H1 (cell line): Measurements from ENCODE around the gene BCO2. TPM values are rescaled to one million over a fixed set of nuclear protein-coding genes. Genes with fewer than 3 reads are reported as not detected.

ENCODE experiments used
- CTCF ChIA-PET: fragments of 300-600 bp; sonication (Branson Sonifier 250); formaldehyde crosslinking; loops from one replicate; lab custom pipeline; 2021; ENCODE audit not compliant: partially characterized antibody; lab: Charles Lee
- POLR2A ChIA-PET: fragments of 300-600 bp; sonication (Branson Sonifier 250); formaldehyde crosslinking; loops from one replicate; lab custom pipeline; 2021; ENCODE audit warnings: inconsistent platforms; ENCODE audit not compliant: partially characterized antibody; lab: Charles Lee
- DNase-seq, 2 experiments: peaks; one replicate each; pipeline versions ENCODE4 v3.0.0 to v3.0.0-alpha.2; 2010 to 2022; ENCODE audit warnings: low spot score in 2 of 2, low read depth in 1 of 2, mixed read lengths in 1 of 2
- FAIRE-seq: peaks from 2 replicates; lab custom pipeline; 2011; peaks lifted over from hg19 to GRCh38; lab: Jason Lieb, UNC
- H2AFZ ChIP-seq: 2 replicates; pipeline ENCODE4 v1.8.1; 2012; ENCODE audit warnings: low read length, inconsistent platforms
- H2AK5ac ChIP-seq: 2 replicates; pipeline ENCODE4 v1.6.1; 2013; ENCODE audit warnings: low read depth, low read length
- H2BK120ac ChIP-seq: replicated peaks from 2 replicates; pipeline ENCODE3; 2013; ENCODE audit warnings: low read depth, low read length, inconsistent platforms
- H2BK12ac ChIP-seq: 2 replicates; pipeline ENCODE4 v1.6.1; 2013; ENCODE audit warnings: low read depth, low read length
- H2BK15ac ChIP-seq: 2 replicates; pipeline ENCODE4 v1.6.1; 2013; ENCODE audit warnings: low read length
- H2BK20ac ChIP-seq: 2 replicates; pipeline ENCODE4 v1.6.1; 2013; ENCODE audit warnings: low read length
- H2BK5ac ChIP-seq: 2 replicates; pipeline ENCODE4 v1.6.1; 2013; ENCODE audit warnings: low read depth, low read length
- H3K14ac ChIP-seq: 2 replicates; pipeline ENCODE4 v1.6.1; 2013; ENCODE audit warnings: inconsistent platforms; ENCODE audit not compliant: insufficient read length
- H3K18ac ChIP-seq: 2 replicates; pipeline ENCODE4 v1.6.1; 2013; ENCODE audit warnings: low read length; ENCODE audit errors: extremely low read depth
- H3K23ac ChIP-seq: 2 replicates; pipeline ENCODE4 v1.6.1; 2013; ENCODE audit warnings: inconsistent platforms; ENCODE audit not compliant: insufficient read length
- H3K23me2 ChIP-seq: 2 replicates; pipeline ENCODE4 v1.6.1; 2013; ENCODE audit warnings: low read depth, low read length
- H3K27ac ChIP-seq: 2 replicates; pipeline ENCODE4 v1.6.1; 2011; ENCODE audit warnings: low read depth, low read length, inconsistent platforms
- H3K27me3 ChIP-seq, 4 experiments: replicated peaks in 1 of 4; 1 replicate in 1 of 4; 2 replicates in 3 of 4; pipeline versions ENCODE4 v1.6.1 to v1.8.1; 2011 to 2013; ENCODE audit warnings: low read length in 3 of 4, mild to moderate bottlenecking in 3 of 4, inconsistent platforms in 2 of 4, mixed read lengths in 2 of 4, moderate library complexity in 1 of 4; ENCODE audit not compliant: control insufficient read depth in 3 of 4, insufficient read depth in 3 of 4; ENCODE audit errors: extremely low read depth in 1 of 4
- H3K36me3 ChIP-seq, 4 experiments: 2 replicates each; pipeline versions ENCODE4 v1.6.1 to v1.8.1; 2011 to 2013; ENCODE audit warnings: mild to moderate bottlenecking in 4 of 4, low read length in 3 of 4, moderate library complexity in 2 of 4, control low read depth in 1 of 4, inconsistent platforms in 1 of 4; ENCODE audit not compliant: insufficient read depth in 4 of 4, control insufficient read depth in 2 of 4
- H3K4ac ChIP-seq: replicated peaks from 2 replicates; pipeline ENCODE3; 2013; ENCODE audit warnings: low read length, low read depth, mixed read lengths, inconsistent platforms; ENCODE audit not compliant: insufficient read length
- H3K4me1 ChIP-seq, 4 experiments: replicated peaks in 1 of 4; 1 replicate in 1 of 4; 2 replicates in 3 of 4; pipeline versions ENCODE4 v1.6.1 to v1.8.1; 2011 to 2013; ENCODE audit warnings: low read length in 3 of 4, inconsistent platforms in 2 of 4, mixed read lengths in 1 of 4; ENCODE audit not compliant: insufficient read depth in 4 of 4, control insufficient read depth in 3 of 4
- H3K4me2 ChIP-seq, 2 experiments: 2 replicates each; pipeline versions ENCODE4 v1.6.1 to v1.8.1; 2011 to 2013; ENCODE audit warnings: low read depth in 2 of 2, low read length in 2 of 2, control low read depth in 1 of 2, inconsistent platforms in 1 of 2, mild to moderate bottlenecking in 1 of 2; ENCODE audit not compliant: insufficient read depth in 1 of 2
- H3K4me3 ChIP-seq, 4 experiments: fragments of 200-600, 300-600 bp in 1 of 4; sonication (generic), shearing (Covaris generic), sonication (Bioruptor Twin) in 1 of 4; 2 replicates each; pipeline versions ENCODE4 v1.5.1 to v1.8.1; 2011 to 2016; ENCODE audit warnings: low read length in 4 of 4, low read depth in 3 of 4, control low read depth in 2 of 4, inconsistent platforms in 2 of 4, mild to moderate bottlenecking in 2 of 4, mixed read lengths in 1 of 4, moderate library complexity in 1 of 4; ENCODE audit not compliant: insufficient read depth in 2 of 4; ENCODE audit errors: extremely low read depth in 1 of 4
- H3K56ac ChIP-seq: replicated peaks from 2 replicates; pipeline ENCODE3; 2013; ENCODE audit warnings: low read depth, mild to moderate bottlenecking, mixed read lengths, low read length, inconsistent platforms; ENCODE audit not compliant: insufficient read length
- H3K79me1 ChIP-seq: 2 replicates; pipeline ENCODE4 v1.6.1; 2013; ENCODE audit warnings: low read depth, low read length, control low read depth
- H3K79me2 ChIP-seq, 2 experiments: 2 replicates each; pipeline versions ENCODE4 v1.6.1 to v1.8.1; 2012 to 2013; ENCODE audit warnings: low read length in 2 of 2, mild to moderate bottlenecking in 2 of 2, inconsistent platforms in 1 of 2; ENCODE audit not compliant: insufficient read depth in 2 of 2, control insufficient read depth in 1 of 2
- H3K9ac ChIP-seq, 4 experiments: replicated peaks in 1 of 4; 1 replicate in 1 of 4; 2 replicates in 3 of 4; pipeline versions ENCODE4 v1.6.1 to v1.8.1; 2011 to 2013; ENCODE audit warnings: low read depth in 3 of 4, low read length in 3 of 4, control low read depth in 2 of 4, mild to moderate bottlenecking in 2 of 4, moderate library complexity in 2 of 4, inconsistent platforms in 1 of 4; ENCODE audit errors: extremely low read depth in 1 of 4
- H3K9me3 ChIP-seq, 2 experiments: 2 replicates each; pipeline versions ENCODE4 v1.6.1 to v1.8.1; 2012 to 2013; ENCODE audit warnings: mild to moderate bottlenecking in 2 of 2, moderate library complexity in 2 of 2, control low read depth in 1 of 2, inconsistent platforms in 1 of 2, low read depth in 1 of 2, low read length in 1 of 2, mixed read lengths in 1 of 2; ENCODE audit not compliant: insufficient read depth in 2 of 2
- H4K20me1 ChIP-seq, 2 experiments: replicated peaks in 1 of 2; 2 replicates each; pipeline versions ENCODE3 to v1.8.1; 2011 to 2013; ENCODE audit warnings: inconsistent platforms in 2 of 2, low read length in 2 of 2, mild to moderate bottlenecking in 1 of 2; ENCODE audit not compliant: insufficient read depth in 2 of 2, control insufficient read depth in 1 of 2
- H4K5ac ChIP-seq: 2 replicates; pipeline ENCODE4 v1.6.1; 2013; ENCODE audit warnings: low read length, low read depth, mixed read lengths, inconsistent platforms; ENCODE audit not compliant: insufficient read length
- H4K8ac ChIP-seq: 2 replicates; pipeline ENCODE4 v1.8.0; 2013; ENCODE audit warnings: mild to moderate bottlenecking, moderate library complexity, low read length, inconsistent platforms; ENCODE audit not compliant: insufficient read depth; ENCODE audit errors: extremely low read depth
- H4K91ac ChIP-seq: replicated peaks from 2 replicates; pipeline ENCODE3; 2013; ENCODE audit warnings: low read length, mixed read lengths, inconsistent platforms; ENCODE audit not compliant: insufficient read length
- BACH1 ChIP-seq: IDR thresholded peaks from 2 replicates; pipeline ENCODE4 v1.6.1; 2012; ENCODE audit warnings: low read length, improper control_type of control experiment
- BRCA1 ChIP-seq: IDR thresholded peaks from 2 replicates; pipeline ENCODE4 v1.6.1; 2012; ENCODE audit warnings: low read depth, low read length, improper control_type of control experiment
- EGR1 ChIP-seq: IDR thresholded peaks from 2 replicates; pipeline ENCODE4 v1.6.1; 2011; ENCODE audit warnings: low read depth, low read length, borderline replicate concordance
- FOSL1 ChIP-seq: IDR thresholded peaks from 2 replicates; pipeline ENCODE4 v1.6.1; 2011; ENCODE audit warnings: mild to moderate bottlenecking, low read depth, low read length, moderate library complexity; ENCODE audit not compliant: insufficient read depth
- MAFK ChIP-seq: IDR thresholded peaks from 2 replicates; pipeline ENCODE4 v1.6.1; 2012; ENCODE audit warnings: low read depth, mild to moderate bottlenecking, improper control_type of control experiment, low read length
- NANOG ChIP-seq: IDR thresholded peaks from 2 replicates; pipeline ENCODE4 v1.6.1; 2011; ENCODE audit warnings: low read length, low read depth, mild to moderate bottlenecking, inconsistent platforms; ENCODE audit not compliant: insufficient read depth, poor library complexity, severe bottlenecking
- RAD21 ChIP-seq, 2 experiments: IDR thresholded peaks in 1 of 2; conservative IDR thresholded peaks in 1 of 2; 2 replicates each; pipeline ENCODE4 v1.6.1; 2011; ENCODE audit warnings: low read depth in 2 of 2, low read length in 2 of 2, improper control_type of control experiment in 1 of 2, inconsistent platforms in 1 of 2, mild to moderate bottlenecking in 1 of 2, moderate library complexity in 1 of 2
- RFX5 ChIP-seq: IDR thresholded peaks from 2 replicates; pipeline ENCODE4 v1.6.1; 2011; ENCODE audit warnings: low read depth, low read length, improper control_type of control experiment, borderline replicate concordance
- SAP30 ChIP-seq: fragments of 300-600 bp; sonication (generic); IDR thresholded peaks from 2 replicates; pipeline ENCODE4 v1.7.1; 2012; ENCODE audit warnings: low read length, moderate library complexity, mild to moderate bottlenecking, inconsistent platforms; ENCODE audit not compliant: insufficient read depth, insufficient replicate concordance
- TAF7 ChIP-seq: optimal IDR thresholded peaks from 2 replicates; pipeline ENCODE3; 2011; ENCODE audit warnings: low read depth, mild to moderate bottlenecking, inconsistent platforms, low read length, moderate library complexity, borderline replicate concordance
- TBP ChIP-seq: IDR thresholded peaks from 2 replicates; pipeline ENCODE4 v1.6.1; 2011; ENCODE audit warnings: low read depth, low read length, improper control_type of control experiment
- WGBS, 2 experiments: shearing (Covaris generic) in 1 of 2; methylation state at CpG; one replicate each; pipeline versions ENCODE4 v1.1.6 to v1.1.7; 2013 to 2015; ENCODE audit warnings: low lambda C conversion rate in 2 of 2, mixed read lengths in 2 of 2, inconsistent platforms in 1 of 2, low coverage in 1 of 2, missing lambda C conversion rate in 1 of 2; ENCODE audit not compliant: insufficient replicate concordance in 2 of 2, insufficient coverage in 1 of 2, insufficient read length in 1 of 2; ENCODE audit errors: extremely low coverage in 1 of 2, missing lambda C conversion rate in 1 of 2; 5-methylcytosine and 5-hydroxymethylcytosine counted together
- polyA plus RNA-seq, 7 experiments: library from polyadenylated mRNA; depleted of rRNA in 3 of 7; stranded (reverse) in 5 of 7; unstranded in 2 of 7; fragments of >200 nt in 5 of 7; fragments of 200-250 nt in 2 of 7; gene quantifications; 1 replicate in 5 of 7; 2 replicates in 1 of 7; 4 replicates in 1 of 7; pipeline versions ENCODE4 v1.2.1 to v1.2.3, GENCODE V29; 2011 to 2013; ENCODE audit warnings: missing spikeins in 2 of 7, mixed read lengths in 2 of 7
- total RNA-seq: library from RNA; stranded (reverse); fragmentation: NEBNext Ultra II Directional; extraction: Animal tissue kit (Norgen Biotek cat#: 25700); gene quantifications from 2 replicates; pipeline ENCODE4 v1.2.1, GENCODE V29; 2021
- TF ChIP-seq, protein P1 (sequence below): IDR thresholded peaks from 2 replicates; pipeline ENCODE4 v1.6.1; 2011; ENCODE audit warnings: low read depth, mild to moderate bottlenecking, low read length; ENCODE audit not compliant: insufficient read depth

BCO2 gene
- total and polyA plus RNA-seq, 2 of the 8 experiments (the other 6 are each of a cell fraction or from before 2014, with no cell fraction given), result 0.42 to 0.82 TPM

DNA sequence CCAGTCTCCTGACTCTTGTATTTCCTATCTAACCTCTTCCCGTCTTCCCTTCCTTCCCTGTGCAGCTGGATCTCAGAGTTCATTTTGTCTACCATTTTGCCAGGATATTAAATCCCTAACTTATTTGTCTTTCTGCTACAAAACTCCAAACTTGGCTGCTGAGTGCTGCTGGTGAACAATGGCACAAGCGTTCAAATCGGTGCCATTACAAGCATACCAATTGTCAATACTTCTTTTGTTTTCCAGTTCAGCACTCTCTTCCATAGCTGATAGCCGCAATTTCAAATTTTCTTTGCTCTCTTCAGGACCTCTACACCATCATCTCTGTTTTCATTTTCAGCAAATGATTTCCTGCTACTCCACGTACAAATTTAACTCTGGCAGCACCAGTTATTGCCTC, 24.8 kb upstream of the BCO2 start:
- H2BK20ac ChIP-seq, result no peak overlapping the region
- FAIRE-seq, result no peak

More for the DNA sequence above, 24.8 kb upstream of the BCO2 start:
- no peak overlapping the region for H2BK12ac ChIP-seq
- TF ChIP-seq BACH1, result no peak
- no peak for TF ChIP-seq TBP
- no peak for TF ChIP-seq RFX5
- no peak for TF ChIP-seq RAD21 (IDR thresholded peaks at IDR 0.05 in 1 of 2, conservative IDR thresholded peaks at IDR 0.05 in 1 of 2; ENCODE audit: low read depth in 2 of 2, low read length in 2 of 2)
- TF ChIP-seq FOSL1, result no peak
- TF ChIP-seq EGR1, result no peak
- no peak for TF ChIP-seq BRCA1
- TF ChIP-seq MAFK, result no peak
- no peak for TF ChIP-seq TAF7
- TF ChIP-seq SAP30, result no peak
- TF ChIP-seq, protein P1, sequence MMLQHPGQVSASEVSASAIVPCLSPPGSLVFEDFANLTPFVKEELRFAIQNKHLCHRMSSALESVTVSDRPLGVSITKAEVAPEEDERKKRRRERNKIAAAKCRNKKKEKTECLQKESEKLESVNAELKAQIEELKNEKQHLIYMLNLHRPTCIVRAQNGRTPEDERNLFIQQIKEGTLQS, result no peak
- no peak for TF ChIP-seq NANOG
- H4K5ac ChIP-seq, result no peak overlapping the region
- no peaks in the 10 kb centered on the region for H3K27me3 ChIP-seq
- no peaks in the 10 kb centered on the region for H3K79me1 ChIP-seq
- H3K4ac ChIP-seq, result no peak overlapping the region
- H2AK5ac ChIP-seq, result no peak overlapping the region
- no peak overlapping the region for H3K56ac ChIP-seq
- H3K4me3 ChIP-seq, result no peak overlapping the region
- CTCF ChIA-PET, result interaction anchor here (0.7 to 1.3 kb wide), 3 partner anchors 25 to 130 kb away, joined by 3 read pairs; partner anchors contain the start of gene BCO2
- no peak overlapping the region for H2AFZ ChIP-seq
- no peak overlapping the region for H3K18ac ChIP-seq
- no peak overlapping the region for H2BK5ac ChIP-seq
- no peaks in the 10 kb centered on the region for H3K9me3 ChIP-seq
- no peak overlapping the region for H3K23ac ChIP-seq
- POLR2A ChIA-PET, result no interaction called here
- H2BK15ac ChIP-seq, result no peak overlapping the region
- H3K4me2 ChIP-seq, result no peak overlapping the region
- no peaks in the 10 kb centered on the region for H3K23me2 ChIP-seq
- H4K8ac ChIP-seq, result no peak overlapping the region
- H4K20me1 ChIP-seq, result no peaks in the 10 kb centered on the region
- no peak overlapping the region for H4K91ac ChIP-seq
- DNase-seq, result no peak
- H2BK120ac ChIP-seq, result no peak overlapping the region
- no peaks in the 10 kb centered on the region for H3K36me3 ChIP-seq
- 90% methylated on average over 5 of the region's 5 CpGs; no CpG with 5 or more reads in 1 of the 2 experiments for WGBS, 2 experiments
- no peaks in the 10 kb centered on the region for H3K79me2 ChIP-seq
- no peak overlapping the region for H3K9ac ChIP-seq
- H3K27ac ChIP-seq, result no peak overlapping the region
- no peak overlapping the region for H3K14ac ChIP-seq
- H3K4me1 ChIP-seq, result no peaks in the 10 kb centered on the region
